Endodermal cell (in vitro differentiated cells): ENCODE data around the gene TUBGCP2. TPM values are rescaled to one million over a fixed set of nuclear protein-coding genes. Genes with fewer than 3 reads are reported as not detected.
"Not testable (repeated sequence)": the region's sequence is repeated elsewhere in the genome, so short reads cannot be mapped to it uniquely, and the experiment has no call there.

Experiments used
- DNase-seq: peaks from one replicate; pipeline ENCODE4 v3.0.0-alpha.2; 2017
- H3K27ac ChIP-seq: 2 replicates; pipeline ENCODE4 v1.5.1; 2013; ENCODE audit warnings: mild to moderate bottlenecking, low read depth, low read length, moderate library complexity
- H3K27me3 ChIP-seq: 2 replicates; pipeline ENCODE4 v1.6.1; 2013; ENCODE audit warnings: mild to moderate bottlenecking, low read length, moderate library complexity; ENCODE audit not compliant: insufficient read depth, control insufficient read depth, poor library complexity, severe bottlenecking
- H3K36me3 ChIP-seq: 2 replicates; pipeline ENCODE4 v1.7.0; 2013; ENCODE audit warnings: mild to moderate bottlenecking, low read length, moderate library complexity; ENCODE audit not compliant: control insufficient read depth, insufficient read depth
- H3K4me1 ChIP-seq: one replicate; pipeline ENCODE4 v1.7.0; 2013; ENCODE audit warnings: low read length; ENCODE audit not compliant: control insufficient read depth, insufficient read depth
- H3K4me3 ChIP-seq: 2 replicates; pipeline ENCODE4 v1.5.1; 2013; ENCODE audit warnings: mild to moderate bottlenecking, low read length, moderate library complexity
- H3K9ac ChIP-seq: 2 replicates; pipeline ENCODE4 v1.6.1; 2013; ENCODE audit warnings: mild to moderate bottlenecking, low read length, moderate library complexity; ENCODE audit not compliant: poor library complexity, severe bottlenecking; ENCODE audit errors: extremely low read depth
- H3K9me3 ChIP-seq: 2 replicates; pipeline ENCODE4 v1.6.1; 2013; ENCODE audit warnings: mild to moderate bottlenecking, low read length, moderate library complexity; ENCODE audit not compliant: control insufficient read depth
- H3K27ac Mint-ChIP-seq: 2 replicates; pipeline ENCODE4 v1.8.0; 2020; ENCODE audit warnings: mixed read lengths
- H3K27me3 Mint-ChIP-seq: 2 replicates; pipeline ENCODE4 v1.8.0; 2021; ENCODE audit warnings: mild to moderate bottlenecking, mixed read lengths; ENCODE audit not compliant: insufficient read depth
- H3K36me3 Mint-ChIP-seq: 2 replicates; pipeline ENCODE4 v1.8.0; 2020; ENCODE audit warnings: low read depth, mixed read lengths
- H3K4me1 Mint-ChIP-seq: 2 replicates; pipeline ENCODE4 v1.8.0; 2020; ENCODE audit warnings: mixed read lengths
- H3K4me3 Mint-ChIP-seq: 2 replicates; pipeline ENCODE4 v1.8.0; 2020; ENCODE audit warnings: mild to moderate bottlenecking, moderate library complexity, mixed read lengths
- H3K9me3 Mint-ChIP-seq: 2 replicates; pipeline ENCODE4 v1.8.0; 2020; ENCODE audit warnings: mild to moderate bottlenecking, mixed read lengths
- WGBS, 2 experiments: methylation state at CpG; one replicate each; pipeline versions ENCODE4 v1.1.5 to v1.1.7; 2013; ENCODE audit warnings: missing lambda C conversion rate in 2 of 2, mixed read lengths in 1 of 2; ENCODE audit not compliant: insufficient coverage in 1 of 2, insufficient read length in 1 of 2; 5-methylcytosine and 5-hydroxymethylcytosine counted together
- total RNA-seq, 2 donors: library from RNA; stranded (reverse); fragmentation: NEBNext Ultra II Directional in 1 of 2; extraction: Animal tissue kit (Norgen Biotek cat#: 25700) in 1 of 2; gene quantifications; 2 replicates in 1 of 2; 3 replicates in 1 of 2; pipeline ENCODE4 v1.2.1, GENCODE V29; 2021
- TF ChIP-seq, protein P1 (sequence below): fragments of 200-600 bp; sonication (generic); conservative IDR thresholded peaks from 2 replicates; pipeline ENCODE4 v1.5.0; 2021; ENCODE audit warnings: antibody characterized with exemption, mild to moderate bottlenecking

The TUBGCP2 gene
- total RNA-seq, 2 donors from 2014 or later = 52.8 to 63.0 TPM

- H3K36me3 ChIP-seq = no peaks in the 10 kb centered on the region
- 6 to 10% methylated on average over 40 to 91 of the region's 91 CpGs for WGBS, 2 experiments
- peaks cover 8% of the 10 kb centered on the region for H3K9me3 ChIP-seq
- peaks cover 55% of the 10 kb centered on the region for H3K27me3 ChIP-seq
- peak overlapping the region; percentile 55 for H3K4me3 Mint-ChIP-seq
- no peak overlapping the region for H3K27ac Mint-ChIP-seq
- peak; percentile 78 for DNase-seq
- H3K27ac ChIP-seq = no peak overlapping the region
- H3K4me1 Mint-ChIP-seq = peaks cover 8% of the 10 kb centered on the region
- TF ChIP-seq, protein P1, sequence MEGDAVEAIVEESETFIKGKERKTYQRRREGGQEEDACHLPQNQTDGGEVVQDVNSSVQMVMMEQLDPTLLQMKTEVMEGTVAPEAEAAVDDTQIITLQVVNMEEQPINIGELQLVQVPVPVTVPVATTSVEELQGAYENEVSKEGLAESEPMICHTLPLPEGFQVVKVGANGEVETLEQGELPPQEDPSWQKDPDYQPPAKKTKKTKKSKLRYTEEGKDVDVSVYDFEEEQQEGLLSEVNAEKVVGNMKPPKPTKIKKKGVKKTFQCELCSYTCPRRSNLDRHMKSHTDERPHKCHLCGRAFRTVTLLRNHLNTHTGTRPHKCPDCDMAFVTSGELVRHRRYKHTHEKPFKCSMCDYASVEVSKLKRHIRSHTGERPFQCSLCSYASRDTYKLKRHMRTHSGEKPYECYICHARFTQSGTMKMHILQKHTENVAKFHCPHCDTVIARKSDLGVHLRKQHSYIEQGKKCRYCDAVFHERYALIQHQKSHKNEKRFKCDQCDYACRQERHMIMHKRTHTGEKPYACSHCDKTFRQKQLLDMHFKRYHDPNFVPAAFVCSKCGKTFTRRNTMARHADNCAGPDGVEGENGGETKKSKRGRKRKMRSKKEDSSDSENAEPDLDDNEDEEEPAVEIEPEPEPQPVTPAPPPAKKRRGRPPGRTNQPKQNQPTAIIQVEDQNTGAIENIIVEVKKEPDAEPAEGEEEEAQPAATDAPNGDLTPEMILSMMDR = no peak
- H3K9ac ChIP-seq = no peak overlapping the region
- no peaks in the 10 kb centered on the region for H3K9me3 Mint-ChIP-seq
- no peaks in the 10 kb centered on the region for H3K4me1 ChIP-seq
- H3K36me3 Mint-ChIP-seq = no peaks in the 10 kb centered on the region
- peaks cover 68% of the 10 kb centered on the region for H3K27me3 Mint-ChIP-seq
- peak overlapping the region; percentile 36 for H3K4me3 ChIP-seq
Measured at GRCh38 chr10:133325440-133326222, 17.0 kb upstream of the TUBGCP2 start.

- peaks cover 51% of the 10 kb centered on the region for H3K27me3 ChIP-seq
- TF ChIP-seq, protein P1 = no peak
- peaks cover 14% of the 10 kb centered on the region for H3K9me3 ChIP-seq
- Mint-ChIP-seq H3K27me3 (peaks cover 64% of the 10 kb centered on the region), H3K4me3 (peak overlapping the region; percentile 55), H3K4me1 (peaks cover 8% of the 10 kb centered on the region), H3K9me3 (peaks cover 7% of the 10 kb centered on the region), H3K27ac (no peak overlapping the region), H3K36me3 (peaks cover 3% of the 10 kb centered on the region)
- no peaks in the 10 kb centered on the region for H3K36me3 ChIP-seq
- peak; percentile 62 for DNase-seq
- no peak overlapping the region for H3K4me3 ChIP-seq
- no peak overlapping the region for H3K27ac ChIP-seq
- 53 to 62% methylated on average over 10 to 20 of the region's 20 CpGs for WGBS, 2 experiments
- no peaks in the 10 kb centered on the region for H3K4me1 ChIP-seq
- no peak overlapping the region for H3K9ac ChIP-seq
Measured at GRCh38 chr10:133324857-133325260, 16.2 kb upstream of the TUBGCP2 start.

DNA sequence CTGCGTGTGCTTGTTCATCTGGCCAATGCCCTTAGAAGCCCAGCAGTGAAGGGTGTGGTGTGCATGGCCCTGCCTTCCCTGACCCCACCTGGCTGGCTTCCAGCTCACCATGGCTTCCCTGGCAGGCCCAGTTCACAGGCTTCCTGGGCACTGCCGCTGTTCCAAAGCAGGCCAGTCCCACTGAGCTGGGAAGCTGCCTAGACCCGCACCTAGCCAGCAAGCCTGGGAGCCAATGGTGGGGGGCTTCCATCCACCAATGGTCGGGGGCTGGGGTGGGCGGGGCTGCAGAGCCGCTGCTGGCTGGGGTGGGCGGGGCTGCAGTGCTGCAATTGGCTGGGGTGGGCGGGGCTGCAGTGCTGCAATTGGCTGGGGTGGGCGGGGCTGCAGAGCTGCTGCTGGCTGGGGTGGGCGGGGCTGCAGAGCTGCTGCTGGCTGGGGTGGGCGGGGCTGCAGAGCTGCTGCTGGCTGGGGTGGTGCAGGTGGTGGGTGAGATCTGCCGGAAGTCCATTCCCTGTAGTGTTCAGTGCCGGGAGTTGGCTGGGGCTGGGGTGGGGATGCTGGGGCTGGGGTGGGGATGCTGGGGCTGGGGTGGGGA, 15.6 kb upstream of the TUBGCP2 start:
- Histone ChIP-seq H3K9me3 (peaks cover 18% of the 10 kb centered on the region), H3K4me1 (no peaks in the 10 kb centered on the region), H3K9ac (no peak overlapping the region), H3K4me3 (no peak overlapping the region), H3K36me3 (no peaks in the 10 kb centered on the region), H3K27ac (no peak overlapping the region), H3K27me3 (peaks cover 46% of the 10 kb centered on the region)
- no peak overlapping the region for H3K27ac Mint-ChIP-seq
- peaks cover 11% of the 10 kb centered on the region for H3K9me3 Mint-ChIP-seq
- peak; percentile 89 for DNase-seq
- H3K36me3 Mint-ChIP-seq = peaks cover 3% of the 10 kb centered on the region
- TF ChIP-seq, protein P1 = no peak
- H3K27me3 Mint-ChIP-seq = peaks cover 62% of the 10 kb centered on the region
- H3K4me1 Mint-ChIP-seq = peaks cover 4% of the 10 kb centered on the region
- H3K4me3 Mint-ChIP-seq = no peak overlapping the region
- 28% methylated on average over 11 of the region's 13 CpGs; no CpG with 5 or more reads in 1 of the 2 experiments for WGBS, 2 experiments

DNA sequence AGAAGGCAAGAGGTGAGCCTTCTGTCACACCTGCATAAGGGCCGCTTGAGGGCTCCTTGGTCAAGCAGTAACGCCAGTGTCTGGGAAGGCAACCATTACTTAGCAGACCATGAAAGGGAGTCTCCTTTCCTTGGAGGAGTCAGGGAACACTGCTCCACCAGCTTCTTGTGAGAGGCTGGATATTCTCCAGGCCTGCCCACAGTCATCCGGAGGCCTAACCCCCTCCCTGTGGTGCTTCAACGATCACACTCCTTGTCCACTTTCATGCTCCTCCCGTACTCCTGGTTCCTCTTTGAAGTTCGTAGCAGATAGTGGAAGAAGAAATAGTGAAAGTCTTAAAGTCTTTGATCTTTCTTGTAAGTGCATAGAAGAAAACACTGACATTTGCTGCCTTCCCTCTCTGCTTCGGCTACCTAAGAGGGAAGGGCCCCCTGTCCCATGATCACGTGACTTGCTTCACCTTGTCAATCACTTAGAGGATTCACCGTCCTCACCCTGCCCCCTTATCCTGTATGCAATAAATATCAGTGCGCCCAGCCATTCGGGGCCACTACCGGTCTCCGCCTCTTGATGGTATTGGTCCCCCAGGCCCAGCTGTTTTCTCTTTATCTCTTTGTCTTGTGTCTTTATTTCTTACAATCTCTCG, 13.5 kb upstream of the TUBGCP2 start:
- H3K4me1 ChIP-seq, H3K4me1 Mint-ChIP-seq, DNase-seq, H3K27ac Mint-ChIP-seq, H3K4me3 ChIP-seq, H3K36me3 ChIP-seq, H3K27ac ChIP-seq, H3K36me3 Mint-ChIP-seq, H3K9ac ChIP-seq, H3K4me3 Mint-ChIP-seq: not testable (repeated sequence)
- Histone ChIP-seq H3K9me3 (peaks cover 25% of the 10 kb centered on the region), H3K27me3 (peaks cover 25% of the 10 kb centered on the region)
- Mint-ChIP-seq H3K9me3 (peaks cover 16% of the 10 kb centered on the region), H3K27me3 (peaks cover 46% of the 10 kb centered on the region)
- 94 to 100% methylated on average over 2 to 8 of the region's 14 CpGs for WGBS, 2 experiments
